ENCODE data around the gene KPNA3. TPM values are rescaled to one million over a fixed set of nuclear protein-coding genes. Genes with fewer than 3 reads are reported as not detected.

The KPNA3 gene, protein sequence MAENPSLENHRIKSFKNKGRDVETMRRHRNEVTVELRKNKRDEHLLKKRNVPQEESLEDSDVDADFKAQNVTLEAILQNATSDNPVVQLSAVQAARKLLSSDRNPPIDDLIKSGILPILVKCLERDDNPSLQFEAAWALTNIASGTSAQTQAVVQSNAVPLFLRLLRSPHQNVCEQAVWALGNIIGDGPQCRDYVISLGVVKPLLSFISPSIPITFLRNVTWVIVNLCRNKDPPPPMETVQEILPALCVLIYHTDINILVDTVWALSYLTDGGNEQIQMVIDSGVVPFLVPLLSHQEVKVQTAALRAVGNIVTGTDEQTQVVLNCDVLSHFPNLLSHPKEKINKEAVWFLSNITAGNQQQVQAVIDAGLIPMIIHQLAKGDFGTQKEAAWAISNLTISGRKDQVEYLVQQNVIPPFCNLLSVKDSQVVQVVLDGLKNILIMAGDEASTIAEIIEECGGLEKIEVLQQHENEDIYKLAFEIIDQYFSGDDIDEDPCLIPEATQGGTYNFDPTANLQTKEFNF
- 10 to 100 TPM; 20.0 to 45.6 (median 24.6) TPM for total RNA-seq
- long read RNA-seq, donor 1, full-length matches to known transcripts: 39 of 49 reads
- long read RNA-seq, donor 1, partial matches to known transcripts: 2 of 49 reads
- long read RNA-seq, donor 1, other reads (novel, unspliced or antisense): 8 of 49 reads
- long read RNA-seq, donor 2, full-length matches to known transcripts: 8 of 8 reads
- long read RNA-seq, donor 2, partial matches to known transcripts: 0 of 8 reads
- long read RNA-seq, donor 2, other reads (novel, unspliced or antisense): 0 of 8 reads

DNA sequence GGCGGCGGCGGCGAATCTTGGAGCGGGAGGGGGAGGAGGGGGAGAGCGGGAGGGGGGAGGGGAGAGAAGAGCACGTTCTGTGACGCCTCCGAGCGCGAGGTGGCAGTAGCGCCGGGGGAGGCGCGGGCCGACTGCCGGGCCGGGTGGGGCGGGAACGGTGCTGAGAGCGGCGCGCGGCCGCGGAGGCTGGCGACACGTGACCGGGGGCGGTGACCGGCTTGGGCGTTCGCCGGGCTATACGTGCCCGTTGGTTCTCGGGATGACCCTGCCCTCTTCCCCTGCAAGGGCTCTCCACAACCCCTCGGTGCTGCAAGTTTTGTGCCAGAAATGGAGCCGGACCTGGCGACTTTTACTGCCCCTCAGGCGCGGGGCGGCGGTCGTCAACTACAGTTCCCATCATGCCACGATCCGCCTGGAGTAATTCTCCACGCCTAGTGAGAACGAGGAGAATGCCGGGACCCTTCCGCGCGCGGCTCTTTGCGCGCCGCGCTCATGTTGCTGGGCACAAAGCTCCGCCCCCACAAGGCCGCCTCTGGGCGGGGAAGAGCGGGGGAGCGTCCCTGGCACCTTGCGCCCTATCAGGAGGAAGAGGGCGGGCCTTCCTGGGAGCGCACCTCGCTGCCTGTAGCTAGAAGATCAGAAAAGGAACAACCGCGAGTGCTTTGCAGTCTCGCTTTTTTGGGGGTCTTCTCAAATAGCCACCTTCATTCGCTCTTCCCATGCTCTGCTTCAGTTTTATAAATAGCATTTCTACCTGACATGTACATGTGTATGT lies at the start of gene KPNA3:
Gene KPNA3 (minus strand): TSS at position 133 of the 775 bp plus-strand sequence. CDS start 176 bp downstream, outside the sequence.
- TF ChIP-seq, protein P1, sequence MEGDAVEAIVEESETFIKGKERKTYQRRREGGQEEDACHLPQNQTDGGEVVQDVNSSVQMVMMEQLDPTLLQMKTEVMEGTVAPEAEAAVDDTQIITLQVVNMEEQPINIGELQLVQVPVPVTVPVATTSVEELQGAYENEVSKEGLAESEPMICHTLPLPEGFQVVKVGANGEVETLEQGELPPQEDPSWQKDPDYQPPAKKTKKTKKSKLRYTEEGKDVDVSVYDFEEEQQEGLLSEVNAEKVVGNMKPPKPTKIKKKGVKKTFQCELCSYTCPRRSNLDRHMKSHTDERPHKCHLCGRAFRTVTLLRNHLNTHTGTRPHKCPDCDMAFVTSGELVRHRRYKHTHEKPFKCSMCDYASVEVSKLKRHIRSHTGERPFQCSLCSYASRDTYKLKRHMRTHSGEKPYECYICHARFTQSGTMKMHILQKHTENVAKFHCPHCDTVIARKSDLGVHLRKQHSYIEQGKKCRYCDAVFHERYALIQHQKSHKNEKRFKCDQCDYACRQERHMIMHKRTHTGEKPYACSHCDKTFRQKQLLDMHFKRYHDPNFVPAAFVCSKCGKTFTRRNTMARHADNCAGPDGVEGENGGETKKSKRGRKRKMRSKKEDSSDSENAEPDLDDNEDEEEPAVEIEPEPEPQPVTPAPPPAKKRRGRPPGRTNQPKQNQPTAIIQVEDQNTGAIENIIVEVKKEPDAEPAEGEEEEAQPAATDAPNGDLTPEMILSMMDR (IDR thresholded peaks at IDR 0.05): peak; percentile 43
- peaks cover 7% of the 10 kb centered on the region for H3K36me3 ChIP-seq (ENCODE audit: low read depth)
- peak; percentile 94 for ATAC-seq
- H3K9me3 ChIP-seq: no peaks in the 10 kb centered on the region
- H3K4me1 ChIP-seq (ENCODE audit: low read depth): peaks cover 15% of the 10 kb centered on the region
- peak; percentile 96 to 98 (median 97) for DNase-seq
- H3K4me3 ChIP-seq: peak within 1 kb of the TSS; percentile 91
- intact Hi-C loops (cut with DNase I, micrococcal nuclease): loop anchor here in 1 of 2 donors (10.0 kb wide), 1 partner anchor 98 kb away; the partner anchor contains the start of gene EBPL

DNA sequence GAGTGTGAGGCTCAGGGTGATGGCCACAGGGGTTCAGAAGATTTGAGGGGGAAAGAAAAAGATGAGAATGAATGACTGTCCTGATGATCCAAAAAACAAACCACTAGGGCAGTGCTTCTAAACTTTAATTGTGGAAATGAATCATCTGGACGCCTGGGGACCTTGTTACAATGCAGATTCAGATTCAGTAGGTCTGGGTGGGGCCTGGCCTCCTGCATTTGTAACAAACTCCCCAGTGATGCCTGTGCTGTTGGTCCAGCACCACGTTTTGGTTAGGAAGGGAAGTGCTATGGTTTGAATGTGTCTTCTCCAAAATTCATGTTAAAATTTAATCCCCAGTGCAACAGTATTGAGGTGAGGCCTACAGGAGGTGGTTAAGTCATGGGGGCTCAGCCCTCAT lies 49.5 kb upstream of the KPNA3 start:
- Histone ChIP-seq H3K36me3 (ENCODE audit: low read depth) (no peaks in the 10 kb centered on the region), H3K4me1 (ENCODE audit: low read depth) (no peaks in the 10 kb centered on the region), H3K4me3 (no peak overlapping the region), H3K9me3 (no peaks in the 10 kb centered on the region)
- TF ChIP-seq, protein P1 (IDR thresholded peaks at IDR 0.05): no peak
- DNase-seq (no peak), ATAC-seq (no peak)
- intact Hi-C loops (cut with DNase I, micrococcal nuclease): loop anchor here (5.0 to 10.0 kb wide), 2 partner anchors 177 to 185 kb away; no protein-coding TSS in a partner anchor

DNA sequence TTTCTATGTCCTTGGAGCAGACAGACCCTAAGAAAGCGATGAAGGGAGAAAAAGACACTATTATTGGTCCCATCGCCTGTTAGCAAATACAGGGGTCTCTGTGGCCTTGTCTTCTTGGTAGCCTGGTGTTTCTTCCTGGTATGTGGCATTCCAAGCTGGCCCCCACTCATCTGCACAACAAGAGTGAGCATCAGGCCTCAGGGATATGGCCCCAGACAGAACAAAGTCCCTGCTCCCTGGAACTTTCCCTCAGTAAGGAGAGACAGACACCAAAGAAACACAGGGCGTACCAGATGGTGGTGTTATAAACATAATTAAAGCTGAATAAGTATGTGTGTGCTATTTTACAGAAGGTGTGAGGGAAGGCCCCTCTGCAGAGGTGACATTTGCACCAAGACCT lies 48.2 kb upstream of the KPNA3 start:
- TF ChIP-seq, protein P1 (IDR thresholded peaks at IDR 0.05): no peak
- intact Hi-C loops (cut with DNase I, micrococcal nuclease): loop anchor here (5.0 to 10.0 kb wide), 2 partner anchors 176 to 183 kb away; no protein-coding TSS in a partner anchor
- H3K36me3 ChIP-seq (ENCODE audit: low read depth): no peaks in the 10 kb centered on the region
- H3K9me3 ChIP-seq: no peaks in the 10 kb centered on the region
- H3K4me1 ChIP-seq (ENCODE audit: low read depth): no peaks in the 10 kb centered on the region
- no peak overlapping the region for H3K4me3 ChIP-seq
- DNase-seq: no peak
- no peak for ATAC-seq

DNA sequence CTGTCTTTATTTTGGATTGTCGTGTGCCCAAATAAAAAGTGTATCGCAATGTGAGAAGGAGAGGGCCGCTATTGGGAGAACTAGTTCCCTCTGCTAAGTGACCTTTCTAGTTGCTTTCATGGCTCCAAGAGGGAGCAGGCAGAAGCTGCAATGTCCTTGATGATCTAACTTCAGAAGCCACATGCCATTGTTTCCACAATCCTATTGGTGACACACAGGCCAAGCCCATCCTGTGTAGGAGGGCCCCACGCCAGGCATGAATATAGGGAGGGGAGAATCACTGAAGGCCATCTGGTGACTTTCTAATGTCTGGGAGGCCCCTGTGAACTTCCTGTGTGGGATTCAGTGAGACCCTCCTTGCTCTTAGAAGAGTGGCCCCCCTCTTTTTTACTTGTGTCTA lies 47.8 kb upstream of the KPNA3 start:
- Histone ChIP-seq H3K4me3 (no peak overlapping the region), H3K9me3 (no peaks in the 10 kb centered on the region), H3K36me3 (ENCODE audit: low read depth) (no peaks in the 10 kb centered on the region), H3K4me1 (ENCODE audit: low read depth) (no peaks in the 10 kb centered on the region)
- ATAC-seq (no peak), DNase-seq (no peak)
- TF ChIP-seq, protein P1 (IDR thresholded peaks at IDR 0.05): no peak
- intact Hi-C loops (cut with DNase I, micrococcal nuclease): loop anchor here (5.0 to 10.0 kb wide), 2 partner anchors 175 to 183 kb away; no protein-coding TSS in a partner anchor

DNA sequence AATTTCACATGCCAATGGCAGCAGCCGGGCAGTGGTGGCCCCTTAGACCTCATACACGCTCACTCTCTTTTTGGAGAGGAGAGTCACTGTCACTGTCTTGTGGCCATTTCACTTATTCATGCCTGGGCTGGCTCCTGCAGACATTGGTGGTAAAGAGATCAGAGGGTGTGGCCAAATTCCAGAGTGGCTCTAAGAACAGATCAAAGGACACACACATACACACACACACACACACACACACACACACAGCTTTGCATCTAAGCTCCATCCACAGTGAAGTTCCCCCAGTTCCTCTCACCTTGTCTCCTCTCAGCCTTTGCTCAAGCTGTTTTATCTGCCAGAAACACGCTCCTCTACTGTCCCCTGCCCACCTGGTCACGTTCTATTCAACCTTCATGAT lies 46.5 kb upstream of the KPNA3 start:
- TF ChIP-seq, protein P1 (IDR thresholded peaks at IDR 0.05): no peak
- H3K4me3 ChIP-seq: no peak overlapping the region
- H3K4me1 ChIP-seq (ENCODE audit: low read depth): no peaks in the 10 kb centered on the region
- H3K36me3 ChIP-seq (ENCODE audit: low read depth): no peaks in the 10 kb centered on the region
- intact Hi-C loops (cut with DNase I, micrococcal nuclease): no loop called here
- no peaks in the 10 kb centered on the region for H3K9me3 ChIP-seq
- ATAC-seq (peak; percentile 14), DNase-seq (no peak)
